Rectal smooth muscle tissue (tissue), 1 donor: ENCODE results near the gene GATA6.

Experiments
- H3K27ac ChIP-seq: one replicate; pipeline ENCODE4 v1.7.0; 2013; ENCODE audit warnings: low read depth, low read length, inconsistent platforms
- H3K27me3 ChIP-seq: one replicate; pipeline ENCODE4 v1.7.0; 2013; ENCODE audit warnings: low read length; ENCODE audit not compliant: control insufficient read depth, insufficient read depth
- H3K36me3 ChIP-seq: one replicate; pipeline ENCODE4 v1.7.0; 2013; ENCODE audit warnings: low read length; ENCODE audit not compliant: control insufficient read depth, insufficient read depth
- H3K4me1 ChIP-seq: one replicate; pipeline ENCODE4 v1.7.0; 2013; ENCODE audit warnings: low read length; ENCODE audit not compliant: control insufficient read depth, insufficient read depth
- H3K4me3 ChIP-seq: one replicate; pipeline ENCODE4 v1.7.0; 2013; ENCODE audit warnings: low read length
- H3K9ac ChIP-seq: one replicate; pipeline ENCODE4 v1.7.0; 2013; ENCODE audit warnings: low read length

The GATA6 gene

DNA sequence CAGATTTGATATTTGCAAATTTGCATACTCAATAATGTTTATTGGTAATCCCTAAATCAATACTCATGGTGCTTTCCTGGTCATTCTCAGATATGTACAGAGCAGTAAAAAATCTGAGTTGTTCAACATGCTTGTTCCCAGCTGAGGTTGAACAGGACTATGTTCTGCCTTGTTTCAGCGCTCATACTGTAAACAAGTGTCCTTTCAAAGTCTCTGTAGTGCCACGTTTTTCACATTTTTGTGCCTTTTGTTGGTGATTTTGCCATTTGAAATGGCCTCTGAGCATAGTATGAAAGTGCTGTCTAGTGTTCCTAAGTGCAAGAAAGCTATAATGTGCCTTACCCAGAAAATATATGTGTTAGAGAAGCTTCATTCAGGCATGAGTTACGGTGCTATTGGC, 16.0 kb upstream of the GATA6 start:
- H3K27me3 ChIP-seq: no peaks in the 10 kb centered on the region
- peaks cover 5% of the 10 kb centered on the region for H3K4me1 ChIP-seq
- H3K9ac ChIP-seq: no peak overlapping the region
- no peak overlapping the region for H3K4me3 ChIP-seq
- H3K36me3 ChIP-seq: no peaks in the 10 kb centered on the region
- H3K27ac ChIP-seq: no peak overlapping the region

- Histone ChIP-seq H3K4me3 (no peak overlapping the region), H3K9ac (no peak overlapping the region), H3K36me3 (no peaks in the 10 kb centered on the region), H3K27me3 (no peaks in the 10 kb centered on the region), H3K27ac (no peak overlapping the region), H3K4me1 (peaks cover 5% of the 10 kb centered on the region)
Observed at GRCh38 chr18:22155584-22155983, 13.8 kb upstream of the GATA6 start.

DNA sequence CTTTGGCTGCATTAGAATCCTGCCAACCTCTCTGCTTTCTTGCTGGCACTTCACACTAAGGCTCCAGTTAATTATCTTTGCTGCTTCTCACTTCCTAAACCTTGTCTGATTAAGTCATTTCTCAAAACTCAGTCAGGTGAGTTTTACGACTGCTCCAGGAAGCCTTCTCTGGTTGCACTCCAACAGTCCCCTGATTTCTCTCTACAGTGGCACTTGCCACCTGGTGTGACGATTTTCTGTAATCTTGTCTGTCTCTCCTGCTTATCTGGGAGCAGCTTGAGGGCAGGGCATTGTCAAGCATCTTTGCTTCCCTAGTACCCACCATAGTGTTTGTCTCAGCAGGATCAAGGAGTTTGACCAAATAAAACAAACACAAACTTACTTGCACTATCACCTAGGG, 10.4 kb upstream of the GATA6 start:
- Histone ChIP-seq H3K4me3 (no peak overlapping the region), H3K27ac (no peak overlapping the region), H3K27me3 (peaks cover 4% of the 10 kb centered on the region)

DNA sequence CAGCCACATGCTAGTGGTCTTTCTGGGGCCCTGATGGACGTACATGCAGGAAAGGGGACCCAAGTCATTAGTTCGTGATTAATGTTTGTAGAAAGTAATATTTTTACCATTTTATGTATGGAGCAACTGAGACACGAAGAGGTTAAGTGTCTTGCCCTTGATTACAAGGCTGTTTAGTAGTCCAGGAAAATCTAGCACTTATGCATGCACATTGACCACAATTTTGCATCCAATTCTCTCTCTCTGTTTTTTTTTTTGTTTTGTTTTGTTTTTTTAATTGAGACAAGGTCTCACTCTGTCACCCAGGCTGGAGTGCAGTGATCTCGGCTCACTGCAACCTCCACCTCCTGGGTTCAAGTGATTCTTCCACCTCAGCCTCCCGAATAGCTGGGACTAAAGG, 8.3 kb upstream of the GATA6 start:
- no peaks in the 10 kb centered on the region for H3K36me3 ChIP-seq
- no peak overlapping the region for H3K27ac ChIP-seq
- no peak overlapping the region for H3K9ac ChIP-seq
- no peak overlapping the region for H3K4me3 ChIP-seq
- H3K27me3 ChIP-seq: peaks cover 18% of the 10 kb centered on the region
- H3K4me1 ChIP-seq: no peaks in the 10 kb centered on the region

More for the DNA sequence above, 10.4 kb upstream of the GATA6 start:
- no peaks in the 10 kb centered on the region for H3K4me1 ChIP-seq
- no peak overlapping the region for H3K9ac ChIP-seq
- no peaks in the 10 kb centered on the region for H3K36me3 ChIP-seq

- H3K27me3 ChIP-seq: peaks cover 38% of the 10 kb centered on the region
- no peak overlapping the region for H3K4me3 ChIP-seq
- H3K36me3 ChIP-seq: no peaks in the 10 kb centered on the region
- H3K27ac ChIP-seq: no peak overlapping the region
- H3K4me1 ChIP-seq: no peaks in the 10 kb centered on the region
- no peak overlapping the region for H3K9ac ChIP-seq
Observed at GRCh38 chr18:22163416-22164161, 5.8 kb upstream of the GATA6 start.

- H3K36me3 ChIP-seq: no peaks in the 10 kb centered on the region
- no peak overlapping the region for H3K4me3 ChIP-seq
- no peaks in the 10 kb centered on the region for H3K4me1 ChIP-seq
- H3K27me3 ChIP-seq: peaks cover 38% of the 10 kb centered on the region
- H3K27ac ChIP-seq: no peak overlapping the region
- H3K9ac ChIP-seq: no peak overlapping the region
Observed at GRCh38 chr18:22164337-22165048, 4.9 kb upstream of the GATA6 start.

- no peak overlapping the region for H3K9ac ChIP-seq
- no peaks in the 10 kb centered on the region for H3K4me1 ChIP-seq
Observed at GRCh38 chr18:22165049-22165602, 4.3 kb upstream of the GATA6 start.

GRCh38 chr18:22165603-22166068, 3.8 kb upstream of the GATA6 start:
- Histone ChIP-seq H3K9ac (no peak overlapping the region), H3K27me3 (peaks cover 38% of the 10 kb centered on the region), H3K27ac (no peak overlapping the region)

More at GRCh38 chr18:22165049-22165602, 4.3 kb upstream of the GATA6 start:
- Histone ChIP-seq H3K27ac (no peak overlapping the region), H3K4me3 (peak overlapping the region; percentile 41), H3K36me3 (no peaks in the 10 kb centered on the region), H3K27me3 (peaks cover 38% of the 10 kb centered on the region)

GRCh38 chr18:22166069-22166950, 3.1 kb upstream of the GATA6 start:
- H3K36me3 ChIP-seq: no peaks in the 10 kb centered on the region
- H3K9ac ChIP-seq: no peak overlapping the region
- no peaks in the 10 kb centered on the region for H3K4me1 ChIP-seq
- H3K27me3 ChIP-seq: peaks cover 38% of the 10 kb centered on the region
- H3K4me3 ChIP-seq: peak overlapping the region; percentile 64
- H3K27ac ChIP-seq: no peak overlapping the region

More at GRCh38 chr18:22165603-22166068, 3.8 kb upstream of the GATA6 start:
- no peaks in the 10 kb centered on the region for H3K4me1 ChIP-seq
- H3K36me3 ChIP-seq: no peaks in the 10 kb centered on the region
- peak overlapping the region; percentile 64 for H3K4me3 ChIP-seq

DNA sequence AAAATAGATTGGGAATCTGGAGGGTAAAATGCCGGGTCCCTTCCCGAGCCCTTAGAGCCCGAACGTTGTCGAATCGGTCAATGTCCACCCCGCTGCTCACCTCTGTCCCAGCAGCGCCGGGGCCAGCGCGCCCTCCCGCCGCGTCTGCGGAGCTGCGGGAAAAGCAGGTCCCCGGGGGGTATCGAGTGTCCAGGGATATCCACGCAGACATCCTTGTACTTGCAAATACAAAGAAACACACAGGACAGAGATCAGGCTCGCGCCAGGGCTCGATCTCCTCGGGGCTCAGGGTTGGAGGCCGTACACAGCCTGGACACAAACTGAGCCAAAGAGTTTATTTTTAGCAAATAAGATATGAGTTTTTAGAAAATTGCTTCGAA, 2.3 kb upstream of the GATA6 start:
- Histone ChIP-seq H3K27me3 (peaks cover 38% of the 10 kb centered on the region), H3K4me3 (peak overlapping the region; percentile 64), H3K36me3 (no peaks in the 10 kb centered on the region), H3K4me1 (no peaks in the 10 kb centered on the region), H3K9ac (no peak overlapping the region), H3K27ac (no peak overlapping the region)

DNA sequence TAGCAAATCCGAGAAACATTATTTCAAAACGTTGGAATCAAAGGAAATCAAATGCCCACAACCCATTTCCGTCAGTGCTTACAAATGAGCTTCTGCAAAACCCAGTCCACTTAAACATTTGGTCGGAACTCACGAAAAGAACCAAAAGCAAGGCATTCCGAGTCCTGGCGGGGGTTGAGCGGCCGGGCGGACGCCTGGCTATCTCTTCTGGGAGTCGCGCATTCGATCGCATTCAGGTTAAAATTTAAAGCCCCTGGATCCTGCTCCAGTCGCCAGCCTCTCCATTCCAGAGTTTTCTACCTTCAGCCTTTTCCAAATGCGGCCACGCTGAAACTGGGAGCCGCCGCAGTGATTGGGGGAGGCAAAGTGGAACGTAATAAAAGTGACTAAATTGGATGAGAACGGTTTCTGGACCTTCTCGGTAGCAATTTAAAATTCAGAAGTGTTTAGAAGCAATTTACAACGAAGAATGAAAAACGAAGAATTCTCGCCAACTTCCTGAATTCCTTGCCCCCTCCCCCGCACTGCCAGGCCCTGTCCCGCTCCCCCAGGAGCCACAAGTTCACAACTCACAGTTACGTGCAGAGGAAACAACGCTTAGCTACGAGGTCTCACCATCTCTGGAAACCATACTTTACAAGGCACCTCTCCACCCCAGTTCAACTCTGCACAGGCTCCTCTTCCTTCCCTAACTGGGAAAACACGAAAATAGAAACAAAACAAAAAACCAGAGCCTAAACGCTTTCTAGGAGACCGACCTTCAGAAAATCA, 1.7 kb upstream of the GATA6 start:
- H3K36me3 ChIP-seq: no peaks in the 10 kb centered on the region

More for the DNA sequence above, 1.7 kb upstream of the GATA6 start:
- H3K4me1 ChIP-seq: no peaks in the 10 kb centered on the region
- peaks cover 38% of the 10 kb centered on the region for H3K27me3 ChIP-seq
- H3K4me3 ChIP-seq: peak overlapping the region; percentile 64
- H3K27ac ChIP-seq: no peak overlapping the region
- peak overlapping the region; percentile 40 for H3K9ac ChIP-seq
